NCI-H446 (cell line): Measurements from ENCODE around the gene HOXC5.
A peak's percentile ranks its signal among the peaks of the same experiment; 100 is the strongest.

Source experiments
- DNase-seq, 2 experiments: peaks; one replicate each; lab custom pipeline; 2025; lab: John Stamatoyannopoulos, UW

Gene HOXC5

GRCh38 chr12:54032627-54033100 lies at the start of gene HOXC5:
Gene HOXC5 (plus strand): TSS chr12:54033050. CDS start chr12:54033123, 73 bp downstream.
- DNase-seq: peak; percentile 90 to 94

GRCh38 chr12:53983568-53983949 lies 49.3 kb upstream of the HOXC5 start:
- no peak for DNase-seq

- no peak for DNase-seq
These were observed 48.8 kb upstream of the HOXC5 start for GRCh38 chr12:53983950-53984572.

- DNase-seq: peak; percentile 81 to 96
These were observed 47.8 kb upstream of the HOXC5 start, which contains the start of gene HOXC10 for GRCh38 chr12:53984901-53985691. Gene HOXC10 (plus strand): TSS chr12:53985146. CDS start chr12:53985260, 114 bp downstream.

GRCh38 chr12:53985692-53985993 lies 47.2 kb upstream of the HOXC5 start:
- no peak for DNase-seq

GRCh38 chr12:53985994-53986685 lies 46.7 kb upstream of the HOXC5 start:
- DNase-seq: no peak

GRCh38 chr12:53986686-53987483 lies 46.0 kb upstream of the HOXC5 start:
- no peak for DNase-seq

- DNase-seq: no peak
These were observed 45.0 kb upstream of the HOXC5 start for GRCh38 chr12:53987787-53988230.

GRCh38 chr12:53988541-53989226 lies 44.2 kb upstream of the HOXC5 start:
- no peak for DNase-seq

GRCh38 chr12:53989227-53990113 lies 43.4 kb upstream of the HOXC5 start:
- peak; percentile 35 to 48 for DNase-seq

- DNase-seq: no peak
These were observed 42.4 kb upstream of the HOXC5 start for GRCh38 chr12:53990311-53991076.

GRCh38 chr12:53991077-53991460 lies 41.8 kb upstream of the HOXC5 start:
- DNase-seq: peak in 1 of 2 experiments; percentile 18

- DNase-seq: no peak
These were observed 40.4 kb upstream of the HOXC5 start for GRCh38 chr12:53992377-53992889.

- DNase-seq: no peak
These were observed 39.5 kb upstream of the HOXC5 start for GRCh38 chr12:53993162-53994008.

- no peak for DNase-seq
These were observed 38.9 kb upstream of the HOXC5 start for GRCh38 chr12:53994009-53994263.

GRCh38 chr12:53994264-53995001 lies 38.4 kb upstream of the HOXC5 start:
- no peak for DNase-seq

GRCh38 chr12:53995002-53995377 lies 37.9 kb upstream of the HOXC5 start:
- no peak for DNase-seq
